EH (cell line): ENCODE results near the gene PLA2G3.
A peak's percentile ranks its signal among the peaks of the same experiment; 100 is the strongest.
"Not testable (repeated sequence)": the region's sequence is repeated elsewhere in the genome, so short reads cannot be mapped to it uniquely, and the experiment has no call there.

Experiments
- DNase-seq: peaks from one replicate; pipeline ENCODE4 v3.0.0-alpha.2; 2015; ENCODE audit warnings: low read depth

Gene PLA2G3

GRCh38 chr22:31139866-31140716, at the start of gene PLA2G3:
TSS of gene PLA2G3 (minus strand) at chr22:31140508. CDS start at chr22:31140354, 154 bp downstream.
- peak; percentile 72 for DNase-seq

DNA sequence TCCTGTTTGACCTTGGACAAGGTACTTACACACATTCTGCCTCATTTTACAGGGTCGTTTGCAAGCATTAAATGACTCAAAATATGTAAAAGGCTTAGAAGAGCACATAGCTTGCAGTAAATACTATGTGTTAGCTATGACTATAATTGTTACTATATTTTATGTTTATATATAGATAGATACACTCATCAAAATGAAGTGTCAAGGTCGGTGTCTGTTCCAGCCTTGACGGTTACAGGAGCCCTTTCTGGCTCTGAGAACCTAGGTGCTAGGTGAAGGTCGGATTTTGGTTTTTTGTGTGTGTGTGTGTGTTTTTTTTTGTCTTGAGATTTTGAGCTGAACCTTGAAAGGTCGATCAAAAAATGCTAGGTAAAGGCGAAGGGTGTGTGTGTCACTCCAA, 47.3 kb upstream of the PLA2G3 start:
- no peak for DNase-seq

- DNase-seq, result peak; percentile 42
Measured at GRCh38 chr22:31185056-31185455, 44.7 kb upstream of the PLA2G3 start.

DNA sequence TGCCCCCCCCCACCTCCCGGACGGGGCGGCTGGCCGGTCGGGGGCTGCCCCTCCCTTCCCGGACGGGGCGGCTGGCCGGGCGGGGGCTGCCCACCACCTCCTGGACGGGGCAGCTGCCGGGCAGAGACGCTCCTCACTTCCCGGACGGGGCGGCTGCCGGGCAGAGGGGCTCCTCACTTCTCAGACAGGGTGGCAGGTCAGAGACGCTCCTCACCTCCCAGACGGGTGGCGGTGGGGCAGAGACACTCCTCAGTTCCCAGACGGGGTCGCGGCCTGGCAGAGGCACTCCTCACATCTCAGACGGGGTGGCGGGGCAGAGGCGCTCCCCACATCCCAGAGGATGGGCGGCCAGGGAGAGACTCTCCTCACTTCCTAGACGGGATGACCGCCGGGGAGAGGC, 43.7 kb upstream of the PLA2G3 start:
- no peak for DNase-seq

GRCh38 chr22:31179345-31179744, 39.0 kb upstream of the PLA2G3 start:
- peak; percentile 66 for DNase-seq

- DNase-seq, result no peak
Measured at GRCh38 chr22:31178859-31179258, 38.6 kb upstream of the PLA2G3 start.

GRCh38 chr22:31177420-31178162, 37.3 kb upstream of the PLA2G3 start:
- DNase-seq, result peak; percentile 98

GRCh38 chr22:31176923-31177322, 36.6 kb upstream of the PLA2G3 start:
- DNase-seq, result no peak

GRCh38 chr22:31173386-31174145, 33.3 kb upstream of the PLA2G3 start:
- DNase-seq, result peak; percentile 91

GRCh38 chr22:31171734-31172133, 31.4 kb upstream of the PLA2G3 start:
- not testable (repeated sequence) for DNase-seq

- no peak for DNase-seq
Measured at GRCh38 chr22:31170971-31171370, 30.7 kb upstream of the PLA2G3 start.

GRCh38 chr22:31162015-31162765, 21.9 kb upstream of the PLA2G3 start:
- DNase-seq, result peak; percentile 35

DNA sequence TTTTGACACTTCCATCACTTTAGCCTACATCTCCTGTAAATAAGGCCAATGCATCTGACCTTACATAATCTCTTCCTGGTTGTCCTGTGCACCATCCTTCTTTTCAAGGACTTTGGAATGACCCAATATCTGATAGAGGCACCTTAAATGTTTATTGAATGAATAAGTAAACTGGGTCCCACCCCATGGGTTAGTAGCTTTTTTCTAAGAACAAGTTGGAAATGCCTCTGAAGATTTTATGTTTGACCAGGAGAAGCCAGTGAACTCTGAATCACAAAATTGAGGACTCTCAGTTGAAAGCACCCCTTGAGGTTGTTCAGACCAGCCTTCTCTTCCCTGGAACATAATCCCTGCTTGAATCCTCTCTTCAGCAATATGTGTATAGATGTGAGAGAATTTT, 21.1 kb upstream of the PLA2G3 start:
- no peak for DNase-seq

DNA sequence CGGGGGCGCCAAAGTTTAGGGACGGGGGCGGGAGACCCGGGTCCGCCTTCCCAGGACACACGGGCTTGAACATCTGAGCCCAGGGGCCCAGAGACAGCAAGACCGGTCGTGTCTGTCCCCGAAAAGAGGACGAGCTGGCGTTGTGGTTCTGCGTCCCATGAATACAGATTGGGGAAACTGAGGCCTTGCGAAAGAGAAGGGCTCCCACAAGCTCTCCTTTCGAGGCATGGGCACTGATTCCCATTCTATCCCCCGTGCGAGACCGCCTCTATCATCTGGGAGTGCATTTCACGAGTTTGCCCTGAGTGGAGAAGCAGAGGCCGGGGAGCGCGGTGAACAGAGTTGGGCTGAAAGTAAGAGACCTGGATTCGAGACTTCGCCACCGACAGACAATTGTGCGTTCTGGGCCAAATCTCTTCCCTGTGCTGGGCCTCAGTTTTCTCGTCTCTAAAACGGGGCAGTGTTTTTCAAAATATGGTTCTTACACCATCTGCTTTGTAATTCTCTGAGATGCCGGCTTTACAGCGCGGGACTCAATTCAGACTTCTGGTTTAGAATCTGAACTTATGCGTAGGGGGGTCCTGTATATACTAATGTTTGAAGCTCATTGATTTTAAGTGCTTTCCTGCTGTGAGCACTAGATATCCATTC, 20.1 kb upstream of the PLA2G3 start:
- DNase-seq, result peak; percentile 46

- peak; percentile 85 for DNase-seq
Measured at GRCh38 chr22:31155422-31155821, 15.1 kb upstream of the PLA2G3 start.

DNA sequence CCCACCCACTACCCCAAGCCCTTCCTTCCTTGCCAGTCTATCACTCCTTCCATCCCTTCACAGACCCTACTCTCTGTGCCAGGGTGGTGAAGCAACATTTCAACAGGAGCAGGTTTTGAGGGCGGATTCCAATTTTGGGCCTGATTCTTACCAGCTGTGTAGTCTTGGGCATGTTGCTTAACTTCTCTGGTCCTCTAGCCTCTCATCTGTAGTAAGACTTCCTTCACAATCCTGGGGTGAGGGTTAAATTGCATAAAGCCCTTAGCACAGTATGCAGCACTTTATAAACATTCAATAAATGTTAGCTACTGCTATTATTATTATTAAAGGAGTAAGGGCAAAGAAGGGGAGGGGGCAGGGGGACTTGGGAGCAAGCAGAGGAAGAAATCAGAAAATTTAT, 14.7 kb upstream of the PLA2G3 start:
- no peak for DNase-seq

DNA sequence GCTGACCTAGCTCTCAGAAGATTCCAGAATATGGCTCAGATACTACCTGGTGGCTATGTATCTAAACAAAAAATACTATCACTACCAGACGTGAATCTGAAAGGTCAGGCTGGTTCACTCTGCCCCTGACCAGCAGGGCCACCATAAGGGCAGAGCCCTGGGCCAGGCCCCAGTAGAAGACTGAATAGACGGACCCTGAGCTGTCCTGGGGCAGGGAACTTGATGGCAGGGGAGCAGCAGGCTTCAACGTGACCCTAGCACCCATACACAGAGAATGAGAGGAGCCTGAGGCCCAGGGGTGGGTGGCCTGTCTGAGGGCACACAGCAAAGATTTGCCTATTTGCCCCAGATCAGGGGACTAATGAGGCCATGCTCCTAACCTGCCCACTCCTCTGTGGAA, 13.0 kb upstream of the PLA2G3 start:
- no peak for DNase-seq

DNA sequence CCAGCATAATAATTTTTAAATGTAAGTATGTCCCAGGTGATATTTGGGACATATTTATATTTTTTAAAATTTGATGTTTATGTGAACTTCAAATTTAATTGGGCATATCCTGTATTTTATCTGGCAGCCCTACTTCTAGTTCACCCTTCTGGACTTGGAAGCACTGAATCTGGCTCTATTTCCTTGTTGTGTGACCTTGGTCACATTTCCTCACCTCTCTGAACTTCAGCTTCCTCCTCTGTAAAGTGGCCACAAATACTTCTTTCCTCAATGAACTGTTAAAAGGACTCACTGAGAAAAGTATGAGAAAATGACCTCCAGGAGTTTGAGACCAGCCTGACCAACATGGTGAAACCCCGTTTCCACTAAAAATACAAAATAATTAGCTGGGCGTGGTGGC, 11.6 kb upstream of the PLA2G3 start:
- no peak for DNase-seq

GRCh38 chr22:31150615-31151014, 10.3 kb upstream of the PLA2G3 start:
- no peak for DNase-seq

DNA sequence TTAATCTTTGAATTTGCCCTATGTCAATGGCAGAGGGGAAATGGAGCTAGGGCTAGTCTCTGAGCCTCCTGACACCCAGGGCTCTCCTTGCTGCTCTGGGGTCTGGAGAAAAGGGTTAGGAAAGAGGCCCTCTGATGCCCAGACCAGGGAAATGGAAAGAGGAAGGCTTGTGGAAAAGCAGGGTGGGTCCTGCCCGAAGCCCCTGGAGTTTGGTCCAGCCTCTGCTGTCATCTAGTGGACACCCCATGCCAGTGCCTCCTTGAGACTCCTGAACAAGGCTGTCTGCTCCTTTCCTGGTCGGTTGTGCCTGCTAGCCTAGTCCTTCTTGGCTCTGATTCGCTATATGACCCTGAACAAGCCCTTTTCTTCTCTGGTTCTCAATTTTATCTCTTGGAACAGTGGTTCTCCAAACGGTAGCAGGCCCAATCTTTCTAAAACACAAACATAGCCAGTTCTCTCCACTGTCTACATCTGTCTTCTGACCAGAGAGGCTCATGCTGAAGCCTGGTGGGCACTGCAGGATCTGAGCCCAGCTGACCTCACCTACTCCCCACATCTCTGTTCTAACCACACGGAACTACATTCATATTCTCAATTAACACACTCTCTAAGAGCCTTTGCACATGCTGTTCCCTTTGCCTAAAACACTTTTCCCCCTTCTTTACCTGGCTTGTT, 8.8 kb upstream of the PLA2G3 start:
- peak; percentile 84 for DNase-seq

GRCh38 chr22:31148488-31148887, 8.2 kb upstream of the PLA2G3 start:
- peak; percentile 35 for DNase-seq
